Lower lobe of right lung (tissue), 2 donors: ENCODE data around the gene VEPH1. TPM values are rescaled to one million over a fixed set of nuclear protein-coding genes. Genes with fewer than 3 reads are reported as not detected.

ENCODE experiments used
- ATAC-seq, 2 donors: fragments of 200-7000 bp; cut with Tn5 transposase; one replicate each; pipeline ENCODE4 v1.9.1; 2020 to 2022; ENCODE audit warnings: mild to moderate bottlenecking in 2 of 2, moderate library complexity in 2 of 2
- DNase-seq: peaks from one replicate; pipeline ENCODE4 v3.0.0-alpha.2; 2020
- H3K27ac ChIP-seq: fragments of 200-600 bp; one replicate; pipeline ENCODE4 v1.8.0; 2022
- H3K27me3 ChIP-seq: fragments of 200-600 bp; one replicate; pipeline ENCODE4 v1.8.0; 2022; ENCODE audit warnings: low read depth
- H3K36me3 ChIP-seq: fragments of 200-600 bp; one replicate; pipeline ENCODE4 v1.8.0; 2022; ENCODE audit warnings: mild to moderate bottlenecking
- H3K4me1 ChIP-seq: fragments of 200-600 bp; one replicate; pipeline ENCODE4 v1.8.0; 2022
- H3K4me3 ChIP-seq: fragments of 200-600 bp; one replicate; pipeline ENCODE4 v1.8.0; 2022; ENCODE audit warnings: mild to moderate bottlenecking
- H3K9me3 ChIP-seq: fragments of 200-600 bp; one replicate; pipeline ENCODE4 v1.8.0; 2022
- intact Hi-C: fragments of 100-400 bp; cut with DNase I; formaldehyde crosslinking; loops from one replicate; pipeline ENCODE4 v1.11.0; 2022
- total RNA-seq: library from RNA; stranded (reverse); fragmentation: NEBNext Ultra II Directional; extraction: Animal tissue kit (Norgen Biotek cat#: 25700); gene quantifications from one replicate; pipeline ENCODE4 v1.2.1, GENCODE V29; 2021
- TF ChIP-seq, protein P1 (sequence below): fragments of 200-600 bp; IDR thresholded peaks from one replicate; pipeline ENCODE4 v1.8.0; 2022; ENCODE audit warnings: antibody characterized with exemption, mild to moderate bottlenecking
- donor health status: DM: no; HTN: yes; CAD: no; lungs with severe emphysema.

Gene VEPH1
- total RNA-seq, 1 donor from 2014 or later: 116 TPM

DNA sequence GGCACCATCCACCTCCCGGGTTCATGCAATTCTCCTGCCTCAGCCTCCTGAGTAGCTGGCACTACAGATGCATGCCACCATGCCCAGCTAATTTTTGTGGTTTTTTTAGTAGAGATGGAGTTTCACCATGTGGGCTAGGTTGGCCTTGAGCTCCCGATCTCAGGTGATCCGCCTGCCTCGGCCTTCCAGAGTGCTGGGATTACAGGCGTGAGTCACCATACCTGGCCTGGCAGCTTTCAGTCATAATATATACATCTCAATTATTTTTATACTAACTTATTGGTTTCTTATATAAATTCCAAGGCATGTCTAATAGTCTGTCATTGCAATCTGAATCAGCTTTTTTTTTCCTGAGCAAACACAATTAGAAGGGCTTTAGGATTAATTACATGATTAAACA is 269.3 kb downstream of the VEPH1 start:
- Histone ChIP-seq H3K4me3 (no peak overlapping the region), H3K36me3 (no peaks in the 10 kb centered on the region), H3K27ac (no peak overlapping the region), H3K27me3 (no peaks in the 10 kb centered on the region), H3K9me3 (no peaks in the 10 kb centered on the region), H3K4me1 (no peaks in the 10 kb centered on the region)
- ATAC-seq: no peak
- intact Hi-C loops: no loop called here
- TF ChIP-seq, protein P1, sequence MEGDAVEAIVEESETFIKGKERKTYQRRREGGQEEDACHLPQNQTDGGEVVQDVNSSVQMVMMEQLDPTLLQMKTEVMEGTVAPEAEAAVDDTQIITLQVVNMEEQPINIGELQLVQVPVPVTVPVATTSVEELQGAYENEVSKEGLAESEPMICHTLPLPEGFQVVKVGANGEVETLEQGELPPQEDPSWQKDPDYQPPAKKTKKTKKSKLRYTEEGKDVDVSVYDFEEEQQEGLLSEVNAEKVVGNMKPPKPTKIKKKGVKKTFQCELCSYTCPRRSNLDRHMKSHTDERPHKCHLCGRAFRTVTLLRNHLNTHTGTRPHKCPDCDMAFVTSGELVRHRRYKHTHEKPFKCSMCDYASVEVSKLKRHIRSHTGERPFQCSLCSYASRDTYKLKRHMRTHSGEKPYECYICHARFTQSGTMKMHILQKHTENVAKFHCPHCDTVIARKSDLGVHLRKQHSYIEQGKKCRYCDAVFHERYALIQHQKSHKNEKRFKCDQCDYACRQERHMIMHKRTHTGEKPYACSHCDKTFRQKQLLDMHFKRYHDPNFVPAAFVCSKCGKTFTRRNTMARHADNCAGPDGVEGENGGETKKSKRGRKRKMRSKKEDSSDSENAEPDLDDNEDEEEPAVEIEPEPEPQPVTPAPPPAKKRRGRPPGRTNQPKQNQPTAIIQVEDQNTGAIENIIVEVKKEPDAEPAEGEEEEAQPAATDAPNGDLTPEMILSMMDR: no peak
- DNase-seq: no peak

DNA sequence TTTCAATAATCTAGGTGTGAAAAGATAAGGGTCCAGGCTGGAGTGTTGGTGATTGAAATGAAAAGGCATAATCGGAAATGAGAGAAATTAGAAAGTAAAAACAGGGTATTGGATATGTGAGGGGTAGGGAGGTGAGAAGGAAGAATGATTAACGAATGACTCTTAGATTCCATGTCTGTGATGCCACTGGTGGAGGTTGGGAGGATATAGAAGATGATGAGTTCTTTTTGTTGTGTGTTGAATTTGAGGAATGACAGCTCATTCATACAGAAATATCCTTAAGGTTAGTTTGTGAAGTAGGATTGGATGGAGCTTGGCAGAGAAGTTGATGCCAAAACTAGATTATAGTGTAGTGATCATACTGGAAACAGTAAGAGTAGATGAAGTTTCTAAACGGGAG is 271.1 kb downstream of the VEPH1 start:
- DNase-seq (no peak), ATAC-seq (no peak)
- no peaks in the 10 kb centered on the region for H3K27me3 ChIP-seq
- no peaks in the 10 kb centered on the region for H3K36me3 ChIP-seq
- TF ChIP-seq, protein P1: no peak
- no peak overlapping the region for H3K4me3 ChIP-seq
- no peaks in the 10 kb centered on the region for H3K4me1 ChIP-seq
- no peaks in the 10 kb centered on the region for H3K9me3 ChIP-seq
- H3K27ac ChIP-seq: no peak overlapping the region
- intact Hi-C loops: no loop called here

DNA sequence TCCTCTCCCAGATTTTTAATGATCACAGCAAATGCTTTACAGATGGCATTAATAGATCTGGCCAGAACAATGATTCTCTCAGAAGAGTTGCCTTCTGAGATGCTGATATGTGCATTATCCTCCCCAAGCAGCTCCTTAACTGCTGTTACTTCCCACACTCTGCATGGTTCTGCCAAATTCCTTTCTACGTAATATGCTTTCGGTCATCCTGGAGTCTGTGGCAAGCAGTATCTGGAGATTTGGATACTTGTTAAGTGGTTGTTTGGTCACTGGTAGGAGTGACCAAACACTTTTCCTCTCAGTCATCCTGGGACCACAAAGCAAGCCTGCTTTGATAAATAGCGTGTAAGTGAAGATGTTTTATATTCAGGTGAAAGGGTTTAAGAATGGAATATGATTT is 272.1 kb downstream of the VEPH1 start:
- Histone ChIP-seq H3K9me3 (no peaks in the 10 kb centered on the region), H3K27ac (no peak overlapping the region), H3K27me3 (no peaks in the 10 kb centered on the region), H3K4me1 (no peaks in the 10 kb centered on the region), H3K36me3 (no peaks in the 10 kb centered on the region), H3K4me3 (no peak overlapping the region)
- TF ChIP-seq, protein P1: no peak
- intact Hi-C loops: no loop called here
- no peak for DNase-seq
- ATAC-seq: no peak

DNA sequence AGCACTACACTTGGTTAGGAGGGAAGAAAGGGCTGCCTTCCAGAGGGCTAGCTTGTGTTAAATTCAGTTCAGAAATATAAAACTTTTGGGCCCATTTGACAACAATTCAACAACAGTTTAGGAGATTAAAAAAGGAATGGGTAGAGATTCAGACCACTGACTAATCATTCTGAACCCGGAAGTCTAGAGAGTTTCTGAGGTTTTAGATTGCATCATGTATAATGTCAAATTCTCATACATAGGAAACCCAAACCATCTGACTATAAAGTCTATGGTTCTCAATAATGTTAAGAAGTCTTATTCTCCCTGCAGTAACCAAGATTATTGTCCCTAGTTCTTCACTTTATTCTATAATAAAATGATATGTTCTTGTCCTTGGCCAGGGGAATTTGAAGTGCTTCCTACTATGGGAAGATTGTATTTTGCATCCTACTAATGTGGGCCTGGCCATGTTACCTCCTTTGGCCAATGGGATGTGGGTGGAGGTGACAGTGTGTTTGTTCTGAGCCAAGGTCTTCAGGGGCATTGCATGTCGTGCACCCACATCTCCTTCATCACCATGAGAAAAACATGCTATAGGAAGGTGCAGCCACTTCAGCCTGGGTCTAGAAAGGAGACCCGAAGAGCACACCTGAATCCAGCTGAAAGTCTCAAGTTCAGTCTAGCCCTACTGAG is 276.9 kb downstream of the VEPH1 start:
- intact Hi-C loops: no loop called here
- no peaks in the 10 kb centered on the region for H3K4me1 ChIP-seq
- ATAC-seq: no peak
- no peaks in the 10 kb centered on the region for H3K36me3 ChIP-seq
- TF ChIP-seq, protein P1: no peak
- H3K9me3 ChIP-seq: no peaks in the 10 kb centered on the region
- H3K4me3 ChIP-seq: no peak overlapping the region
- no peak overlapping the region for H3K27ac ChIP-seq
- H3K27me3 ChIP-seq: no peaks in the 10 kb centered on the region
- DNase-seq: no peak

DNA sequence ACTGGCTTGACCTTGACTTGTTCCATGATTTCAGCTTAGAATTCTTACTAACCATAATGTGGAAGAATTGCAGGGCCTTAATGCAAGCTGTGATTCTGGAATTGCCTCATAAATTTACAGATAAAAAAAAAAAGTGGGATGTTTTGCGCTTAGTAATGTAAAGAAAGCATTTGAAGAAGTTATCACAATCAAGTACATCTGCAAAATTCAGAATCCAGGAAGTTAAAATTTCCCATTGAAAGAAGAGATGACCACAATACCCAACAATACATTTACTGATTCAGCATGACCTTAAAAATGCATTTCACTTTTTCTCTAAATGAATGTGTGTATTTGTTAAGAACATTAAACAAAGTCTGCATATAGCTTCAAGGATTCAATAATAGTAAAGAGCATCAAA is 278.2 kb downstream of the VEPH1 start:
- H3K4me1 ChIP-seq: no peaks in the 10 kb centered on the region
- DNase-seq (no peak), ATAC-seq (no peak)
- TF ChIP-seq, protein P1: no peak
- H3K36me3 ChIP-seq: no peaks in the 10 kb centered on the region
- H3K27me3 ChIP-seq: no peaks in the 10 kb centered on the region
- intact Hi-C loops: no loop called here
- no peak overlapping the region for H3K4me3 ChIP-seq
- no peaks in the 10 kb centered on the region for H3K9me3 ChIP-seq
- H3K27ac ChIP-seq: no peak overlapping the region
